GM19035 (cell line): ENCODE data around the gene MINK1.
"Not testable (repeated sequence)": the region's sequence is repeated elsewhere in the genome, so short reads cannot be mapped to it uniquely, and the experiment has no call there.

Experiments
- ATAC-seq: cut with Tn5 transposase; IDR thresholded peaks from one replicate; pipeline ENCODE4 v1.9.1; 2021; ENCODE audit not compliant: unreplicated experiment

Gene MINK1

GRCh38 chr17:4897198-4897687, 64.1 kb downstream of the MINK1 start:
- ATAC-seq = no peak

- no peak for ATAC-seq
Measured at GRCh38 chr17:4897785-4898184, 64.6 kb downstream of the MINK1 start.

GRCh38 chr17:4898351-4898750, 65.2 kb downstream of the MINK1 start:
- no peak for ATAC-seq

- ATAC-seq = peak; percentile 3
Measured at GRCh38 chr17:4898927-4899326, 65.8 kb downstream of the MINK1 start.

- ATAC-seq = peak; percentile 50
Measured at GRCh38 chr17:4899341-4900230, 66.4 kb downstream of the MINK1 start, which contains the start of gene C17orf107. TSS of gene C17orf107 (plus strand) at chr17:4899536. CDS start at chr17:4899763, 227 bp downstream.

- no peak for ATAC-seq
Measured at GRCh38 chr17:4900231-4901107, 67.3 kb downstream of the MINK1 start.

- no peak for ATAC-seq
Measured at GRCh38 chr17:4901108-4901647, 68.0 kb downstream of the MINK1 start.

- no peak for ATAC-seq
Measured at GRCh38 chr17:4901648-4902344, 68.7 kb downstream of the MINK1 start.

- no peak for ATAC-seq
Measured at GRCh38 chr17:4902540-4902939, 69.4 kb downstream of the MINK1 start.

GRCh38 chr17:4903051-4903818, 70.1 kb downstream of the MINK1 start, which contains the start of gene CHRNE:
TSS of gene CHRNE (minus strand) at chr17:4903098. CDS start at chr17:4903063, 35 bp downstream.
- no peak for ATAC-seq

- not testable (repeated sequence) for ATAC-seq
Measured at GRCh38 chr17:4906642-4907041, 73.5 kb downstream of the MINK1 start.

GRCh38 chr17:4908301-4908700, 75.2 kb downstream of the MINK1 start:
- ATAC-seq = no peak

- no peak for ATAC-seq
Measured at GRCh38 chr17:4908711-4909496, 75.8 kb downstream of the MINK1 start.

- ATAC-seq = no peak
Measured at GRCh38 chr17:4913994-4914393, 80.9 kb downstream of the MINK1 start.

GRCh38 chr17:4914551-4914950, 81.4 kb downstream of the MINK1 start:
- ATAC-seq = not testable (repeated sequence)

GRCh38 chr17:4919511-4920047, 86.4 kb downstream of the MINK1 start:
- ATAC-seq = no peak

GRCh38 chr17:4920351-4921048, 87.4 kb downstream of the MINK1 start:
- no peak for ATAC-seq

GRCh38 chr17:4921320-4921719, 88.2 kb downstream of the MINK1 start:
- ATAC-seq = no peak
